Measurements from ENCODE around the gene CABLES1.

The CABLES1 gene

DNA sequence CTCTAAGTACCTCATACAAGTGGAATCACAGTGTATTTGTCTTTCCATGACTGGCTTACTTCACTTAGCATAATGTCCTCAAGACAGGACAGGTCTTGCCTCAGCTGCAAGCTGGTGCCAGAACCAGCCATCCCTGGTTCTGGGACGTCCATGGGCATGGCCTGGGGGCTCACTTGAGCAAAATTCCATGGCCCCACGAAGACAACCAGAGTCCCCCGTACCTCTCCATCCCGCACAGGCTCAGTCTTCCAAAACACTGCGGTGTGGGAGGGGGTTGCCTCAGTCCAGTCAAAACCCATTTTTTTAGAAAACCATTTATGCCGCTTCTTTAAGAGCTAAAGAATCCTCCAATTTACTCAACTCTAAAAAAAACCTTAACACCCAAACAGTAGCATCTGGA lies 21.7 kb upstream of the CABLES1 start:
- DNase-seq (ENCODE audit: low read depth in 2 of 2), result no peak

DNA sequence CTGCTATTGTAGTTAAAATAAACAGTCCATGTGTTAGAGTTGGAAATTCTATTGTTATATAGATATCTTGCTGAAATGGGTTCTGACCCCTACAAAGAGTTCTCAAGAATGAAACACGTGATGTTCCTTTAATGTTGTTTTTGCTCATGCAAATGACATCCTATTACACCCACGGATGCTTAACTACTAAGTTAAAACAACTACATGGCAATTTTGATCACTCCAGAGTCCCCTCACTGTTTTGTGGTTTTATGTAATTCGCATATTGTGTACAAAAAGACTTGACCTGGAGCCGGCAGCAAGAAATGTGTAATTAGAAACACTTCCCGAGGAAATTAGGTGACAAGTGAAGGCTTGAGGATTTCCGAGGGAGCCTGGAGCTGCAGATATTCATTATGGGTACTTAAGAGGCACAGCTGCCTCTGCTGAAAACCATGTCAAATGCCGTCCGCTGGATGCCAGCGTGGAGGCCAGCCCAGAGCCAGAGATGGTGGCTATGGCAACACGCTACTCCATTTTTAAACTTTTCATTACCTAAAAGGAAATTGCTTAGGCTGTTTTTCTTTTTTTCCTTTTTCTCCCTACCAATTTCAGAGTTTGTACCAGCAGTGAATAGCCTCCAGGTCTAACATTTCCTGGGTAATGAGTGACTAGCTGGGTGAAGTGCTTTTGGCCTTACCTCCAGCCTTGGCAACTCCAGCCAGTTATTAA lies 21.0 kb upstream of the CABLES1 start:
- DNase-seq (ENCODE audit: low read depth in 2 of 2), result no peak

DNA sequence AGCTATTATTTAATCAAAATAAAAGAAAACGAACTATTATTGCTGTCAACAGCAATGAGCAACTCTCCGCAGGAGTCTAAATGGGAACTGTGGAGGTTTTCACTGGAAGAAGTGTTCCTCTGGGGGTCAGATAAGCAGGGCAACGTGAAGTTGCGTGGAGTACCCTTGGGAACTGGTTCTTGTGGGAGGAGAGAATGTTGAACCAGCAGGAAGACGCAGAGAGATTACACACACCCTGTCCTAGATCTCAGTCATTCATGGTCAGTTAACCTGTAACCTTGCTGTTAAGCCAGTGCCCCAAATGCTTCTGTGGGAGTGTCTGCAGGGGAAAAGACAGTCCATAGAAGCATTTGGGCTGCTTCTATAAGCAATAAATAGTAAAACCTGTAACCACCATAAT lies 20.4 kb upstream of the CABLES1 start:
- no peak for DNase-seq (ENCODE audit: low read depth in 2 of 2)

DNA sequence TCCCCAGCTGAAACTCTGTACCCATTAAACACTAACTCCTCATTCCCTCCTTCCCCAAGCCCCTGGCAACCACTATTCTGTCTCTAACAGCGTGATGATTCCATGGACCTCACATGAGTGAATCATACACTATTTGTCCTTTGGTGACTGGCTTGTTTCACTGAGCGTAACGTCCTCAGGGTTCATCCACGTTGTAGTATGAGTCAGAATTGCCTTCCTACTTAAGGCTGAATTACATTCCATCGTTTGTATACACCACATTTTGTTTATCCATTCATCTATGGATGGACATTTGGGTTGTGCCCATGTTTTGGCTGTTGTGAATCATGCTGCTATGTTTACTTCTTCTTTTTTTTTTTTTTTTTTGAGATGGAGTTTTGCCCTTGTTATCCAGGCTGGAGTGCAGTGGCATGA lies 19.6 kb upstream of the CABLES1 start:
- DNase-seq (ENCODE audit: low read depth in 2 of 2), result no peak

DNA sequence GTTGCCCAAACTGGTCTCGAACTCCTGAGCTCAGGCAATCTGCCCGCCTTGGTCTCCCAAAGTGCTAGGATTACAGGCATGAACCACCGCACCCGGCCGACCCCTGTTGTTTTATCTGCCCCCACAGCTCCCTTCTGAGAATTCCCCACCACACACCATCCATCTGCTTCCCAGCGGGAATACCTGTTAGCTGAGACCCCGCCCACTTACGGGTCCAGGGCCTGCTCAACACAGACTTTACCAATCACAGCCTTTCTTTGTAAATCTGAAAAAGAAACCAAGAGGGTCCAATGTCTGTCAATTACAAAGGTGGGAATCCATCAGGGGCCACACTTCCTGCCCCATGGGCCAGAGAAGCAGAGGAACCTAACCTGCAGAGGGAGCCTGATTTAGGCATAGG lies 14.2 kb upstream of the CABLES1 start:
- DNase-seq (ENCODE audit: low read depth in 2 of 2), result no peak

DNA sequence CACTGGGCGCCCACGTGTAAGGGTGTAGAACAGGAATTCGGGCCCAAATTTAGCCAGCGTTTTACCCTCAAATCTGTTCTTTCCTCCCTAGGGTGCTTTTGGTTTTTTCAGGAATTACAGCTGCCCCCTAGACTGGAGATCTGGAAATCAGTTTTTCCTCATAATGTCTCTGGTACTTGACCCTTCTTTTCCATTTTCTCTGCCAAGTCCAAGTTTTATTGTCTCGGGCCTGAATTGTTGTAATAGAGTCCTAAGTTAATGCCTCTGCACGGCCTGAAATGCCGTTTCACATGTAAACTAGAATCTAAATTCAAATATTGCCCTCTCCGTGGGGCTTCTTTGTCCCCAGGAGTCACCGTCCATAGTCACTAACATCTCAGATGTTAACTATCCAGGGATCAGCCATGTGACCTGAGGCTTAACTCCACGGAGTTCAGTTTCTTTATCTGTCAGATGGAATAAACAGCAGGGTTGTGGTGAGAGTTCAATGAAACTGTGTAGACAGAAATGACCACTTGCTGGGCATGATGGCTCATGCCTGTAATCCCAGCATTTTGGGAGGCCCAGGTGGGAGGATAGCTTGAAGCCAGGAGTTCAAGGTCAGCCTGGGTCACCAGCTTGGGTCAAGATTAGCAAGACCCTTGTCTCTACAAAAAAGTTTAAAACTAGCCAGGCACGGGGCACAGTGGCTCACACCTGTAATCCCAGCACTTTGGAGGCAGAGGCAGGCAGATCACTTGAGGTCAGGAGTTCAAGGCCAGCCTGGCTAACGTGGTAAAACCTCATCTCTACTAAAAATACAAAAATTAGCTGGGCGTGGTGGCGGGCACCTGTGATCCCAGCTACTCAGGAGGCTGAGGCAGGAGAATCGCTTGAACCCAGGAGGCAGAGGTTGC lies 12.7 kb upstream of the CABLES1 start:
- no peak for DNase-seq (ENCODE audit: low read depth in 2 of 2)

DNA sequence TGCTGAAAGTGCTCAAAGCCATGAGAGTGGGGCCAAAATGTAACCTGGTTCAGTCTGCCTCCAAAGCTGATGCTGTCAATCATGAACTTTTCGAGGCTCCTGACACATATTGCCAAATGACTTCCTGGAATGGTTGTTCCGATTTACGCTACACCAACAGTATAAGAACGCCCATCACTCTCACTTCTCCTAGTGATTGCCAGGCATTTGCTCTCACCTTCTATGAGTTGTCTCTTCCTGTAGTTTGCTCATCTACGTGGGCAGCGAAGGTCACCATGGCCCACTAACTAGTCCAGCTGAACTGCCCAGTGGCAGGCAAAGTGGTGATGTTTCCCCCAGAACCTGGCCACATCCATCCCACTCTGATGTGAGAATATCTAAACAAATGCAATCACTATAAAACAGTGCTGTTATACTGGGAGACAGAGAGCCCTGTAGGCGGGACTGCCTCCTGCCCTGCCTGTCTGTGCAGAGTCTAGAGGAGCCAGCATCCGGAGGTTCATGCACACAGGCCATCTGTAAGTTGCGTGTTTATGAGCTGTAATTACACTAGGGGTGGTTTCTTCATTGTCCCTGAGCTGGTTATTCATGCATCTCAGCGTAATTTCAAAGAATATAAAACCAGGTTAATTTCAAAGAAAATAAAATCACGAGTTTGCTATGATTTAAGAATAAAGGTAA lies 8.8 kb upstream of the CABLES1 start:
- DNase-seq (ENCODE audit: low read depth in 2 of 2), result no peak

DNA sequence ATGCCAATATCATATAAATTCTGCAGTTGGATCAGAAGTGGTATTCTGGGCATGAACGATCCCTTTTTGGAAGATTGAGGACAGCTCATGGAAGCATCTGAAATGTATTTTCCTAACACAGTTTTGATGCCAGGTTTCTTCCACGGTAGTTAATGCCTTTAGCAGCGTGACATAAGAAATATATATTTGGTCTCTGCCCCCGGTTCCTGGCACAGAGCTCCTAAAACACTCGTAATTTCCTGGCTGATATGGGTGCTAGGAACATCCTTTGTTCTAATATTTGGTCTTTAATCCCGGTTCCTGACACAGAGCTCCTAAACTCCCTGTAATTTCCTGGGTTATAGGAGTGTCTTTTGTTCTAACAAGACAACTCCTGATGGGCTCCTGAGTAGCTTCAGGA lies 8.2 kb upstream of the CABLES1 start:
- DNase-seq (ENCODE audit: low read depth in 2 of 2), result no peak

DNA sequence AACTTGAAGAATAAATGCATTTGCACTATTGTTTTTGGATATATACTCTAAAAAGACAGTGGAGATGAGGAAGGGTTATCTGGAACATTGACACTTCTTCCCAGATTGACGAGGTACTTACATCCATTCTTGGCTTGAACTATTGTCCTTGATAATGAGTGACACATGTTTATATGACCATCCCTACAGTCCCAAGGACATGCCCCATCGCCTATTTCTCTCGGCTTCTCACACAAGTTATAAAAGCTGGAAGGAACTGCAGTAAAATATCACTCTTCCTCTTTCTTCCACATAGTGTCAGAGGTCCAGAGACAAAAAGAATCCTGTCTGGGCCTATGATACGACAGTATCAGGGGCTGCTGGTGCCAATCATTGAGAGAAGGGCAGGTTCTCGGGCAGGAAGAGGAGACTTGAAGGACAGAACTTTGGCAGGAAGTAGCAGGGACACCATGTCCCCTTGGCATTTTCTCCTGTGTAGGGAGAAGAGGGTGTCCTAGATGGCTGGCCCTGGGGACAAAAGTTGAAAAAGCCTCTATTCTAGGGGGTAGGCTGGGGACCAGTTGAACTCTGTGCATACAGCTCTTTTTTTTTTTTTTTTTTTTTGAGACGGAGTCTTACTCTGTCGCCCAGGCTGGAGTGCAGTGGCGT lies 5.8 kb upstream of the CABLES1 start:
- no peak for DNase-seq (ENCODE audit: low read depth in 2 of 2)

DNA sequence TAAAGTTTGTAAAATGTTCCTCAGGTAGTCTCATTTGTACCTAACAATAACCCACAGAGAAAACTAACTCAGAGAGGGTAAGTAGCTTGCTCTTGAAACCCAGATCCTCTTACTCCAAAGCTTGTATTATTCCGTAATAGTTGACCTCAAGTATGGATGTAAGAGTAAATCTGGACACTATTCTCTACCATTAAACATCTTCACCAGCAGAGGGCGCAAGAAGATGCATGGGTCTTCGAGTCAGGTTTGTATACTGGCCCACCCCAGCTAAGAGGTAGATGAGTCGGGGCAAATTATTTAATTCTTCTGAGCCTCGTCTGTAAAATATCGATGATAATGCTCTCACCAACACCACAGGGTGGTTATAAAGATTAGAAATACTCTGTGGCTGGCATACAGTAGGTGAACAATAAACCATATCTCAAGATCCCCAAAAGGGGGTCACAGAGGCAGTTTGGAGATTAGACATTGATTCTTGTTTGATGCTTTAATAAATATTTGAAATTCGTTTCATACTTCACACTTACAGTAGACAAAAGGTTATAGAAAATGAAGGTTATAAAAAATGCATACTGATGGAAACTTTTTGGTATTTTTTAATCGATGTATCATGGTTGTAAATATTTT lies 3.5 kb upstream of the CABLES1 start:
- DNase-seq (ENCODE audit: low read depth in 2 of 2), result peak; percentile 33 to 38

DNA sequence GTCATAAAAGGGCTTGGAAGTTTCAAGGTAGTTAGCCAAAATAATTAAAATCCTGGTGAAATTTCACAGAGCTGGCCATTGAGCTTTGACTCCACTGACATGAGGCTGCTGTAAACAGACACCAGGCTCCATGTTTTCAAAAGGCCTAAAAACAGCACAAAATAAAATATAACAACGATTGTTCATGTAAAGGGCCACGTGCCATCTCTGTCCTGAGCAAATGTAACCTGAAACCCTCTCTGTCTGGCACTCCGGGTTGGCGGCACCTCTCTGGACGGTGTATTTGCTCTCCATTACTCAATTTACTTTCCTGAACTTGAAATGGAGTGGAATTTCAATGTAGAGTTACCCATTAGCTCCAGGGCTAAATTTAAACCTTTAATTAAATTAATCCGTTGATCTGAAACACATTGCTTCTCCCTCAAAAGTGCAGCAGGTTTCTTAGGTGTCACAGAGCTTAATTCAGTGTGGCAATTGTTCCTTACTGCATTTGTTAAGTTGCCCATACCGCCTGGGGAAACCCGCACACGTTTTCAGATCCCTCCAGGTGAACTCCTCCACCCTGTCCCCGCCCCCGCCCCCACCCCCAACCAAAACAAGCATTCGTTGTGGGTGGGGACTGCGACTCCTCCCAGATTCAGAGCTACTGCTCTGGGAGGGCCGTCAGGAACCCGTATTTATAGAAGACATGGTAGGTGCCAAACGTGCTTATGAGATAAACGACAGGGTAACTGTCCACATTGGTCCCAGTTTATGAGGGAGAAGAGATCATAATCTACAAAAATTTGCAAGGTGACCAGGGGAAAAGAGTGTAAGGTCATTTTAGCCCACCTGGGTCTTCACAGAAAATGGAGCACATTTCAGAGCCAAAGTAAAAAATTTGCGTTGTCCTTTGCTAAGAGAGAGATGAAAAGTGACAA lies 1.2 kb upstream of the CABLES1 start:
- DNase-seq (ENCODE audit: low read depth in 2 of 2), result no peak

DNA sequence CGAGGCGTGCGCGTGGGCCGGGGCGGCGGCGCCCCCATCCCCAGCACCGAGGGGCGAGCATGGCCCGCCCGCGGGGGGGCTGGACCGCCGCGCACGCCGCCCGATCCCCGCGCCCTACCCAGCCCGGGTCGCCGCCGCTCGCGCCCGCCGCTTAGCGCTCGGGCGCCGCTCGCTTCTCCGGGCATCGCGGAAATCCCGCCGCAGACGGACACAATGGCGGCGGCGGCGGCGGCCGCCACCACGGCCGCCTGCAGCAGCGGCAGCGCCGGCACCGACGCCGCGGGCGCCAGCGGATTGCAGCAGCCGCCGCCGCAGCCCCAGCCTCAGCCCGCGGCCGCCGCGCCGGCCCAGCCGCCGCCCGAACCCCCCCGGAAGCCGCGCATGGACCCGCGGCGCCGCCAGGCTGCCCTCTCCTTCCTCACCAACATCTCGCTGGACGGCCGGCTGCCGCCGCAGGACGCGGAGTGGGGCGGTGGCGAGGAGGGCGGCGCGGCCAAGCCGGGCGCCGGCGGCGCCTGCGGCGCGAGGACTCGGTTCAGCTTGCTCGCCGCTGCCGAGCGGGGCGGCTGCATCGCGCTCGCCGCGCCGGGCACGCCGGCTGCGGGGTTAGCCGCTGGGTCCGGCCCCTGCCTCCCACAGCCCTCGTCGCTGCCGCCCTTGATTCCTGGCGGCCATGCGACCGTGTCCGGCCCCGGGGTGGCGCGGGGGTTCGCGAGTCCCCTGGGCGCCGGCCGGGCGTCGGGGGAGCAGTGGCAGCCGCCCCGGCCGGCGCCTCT lies 453 bp downstream of the CABLES1 start:
- no peak for DNase-seq (ENCODE audit: low read depth in 2 of 2)

DNA sequence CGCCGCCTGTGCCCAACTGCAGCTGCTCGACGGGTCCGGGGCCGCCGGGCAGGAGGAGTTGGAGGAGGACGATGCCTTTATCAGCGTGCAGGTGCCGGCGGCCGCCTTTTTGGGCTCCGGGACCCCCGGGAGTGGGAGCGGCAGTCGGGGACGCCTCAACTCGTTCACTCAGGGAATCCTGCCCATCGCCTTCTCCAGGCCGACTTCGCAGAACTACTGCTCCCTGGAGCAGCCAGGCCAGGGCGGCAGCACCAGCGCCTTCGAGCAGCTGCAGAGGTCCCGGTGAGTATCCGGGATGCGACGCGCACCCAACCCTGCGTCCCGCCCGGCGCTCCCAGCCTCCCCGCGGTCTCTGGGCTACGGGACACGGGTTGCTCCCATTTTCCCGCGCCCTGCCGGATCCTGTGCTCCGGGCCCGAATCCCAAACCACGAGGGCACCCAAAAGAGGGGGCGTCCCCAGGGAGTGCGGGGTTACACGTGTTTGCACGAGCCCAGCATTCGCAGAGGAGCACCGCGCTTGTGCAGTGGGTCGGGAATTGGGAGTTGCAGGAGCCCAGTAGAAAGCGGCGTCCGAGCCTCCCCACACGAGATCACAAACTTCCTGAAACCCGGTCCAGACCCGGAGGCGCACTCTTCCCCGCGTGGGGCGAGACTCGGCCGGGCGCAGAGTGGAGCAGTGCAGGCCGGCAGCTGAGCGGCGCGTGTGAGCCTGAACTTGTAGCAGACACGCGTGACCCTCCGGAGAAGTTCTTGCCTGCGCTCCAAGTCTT lies 1.2 kb downstream of the CABLES1 start:
- no peak for DNase-seq (ENCODE audit: low read depth in 2 of 2)

DNA sequence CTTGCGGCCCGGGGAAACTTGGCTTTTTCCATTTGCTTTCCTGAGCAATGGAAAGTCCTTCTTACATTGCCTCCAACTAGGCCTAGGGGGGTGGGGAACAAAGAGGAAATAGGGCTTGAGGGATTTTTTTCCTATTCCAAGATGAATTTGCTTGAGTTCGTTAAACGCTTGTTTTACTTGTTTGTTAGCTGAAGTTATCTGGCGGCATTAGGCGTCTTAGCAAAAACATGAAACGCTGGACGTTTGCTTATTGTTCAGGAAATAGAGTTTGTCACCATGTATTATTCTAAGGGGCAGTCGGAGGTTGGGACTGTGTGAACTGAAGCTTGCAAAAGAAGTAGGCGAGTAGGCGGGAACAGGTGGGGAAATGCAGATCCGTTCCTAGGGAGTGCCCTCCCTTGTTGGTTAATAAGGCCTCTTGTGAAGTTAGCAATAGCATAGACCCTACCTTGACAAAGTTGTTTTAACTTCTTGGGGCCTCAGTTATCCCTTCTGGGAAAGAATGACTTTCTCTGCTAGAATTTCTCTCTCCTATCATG lies 1.9 kb downstream of the CABLES1 start:
- DNase-seq (ENCODE audit: low read depth in 2 of 2), result no peak

DNA sequence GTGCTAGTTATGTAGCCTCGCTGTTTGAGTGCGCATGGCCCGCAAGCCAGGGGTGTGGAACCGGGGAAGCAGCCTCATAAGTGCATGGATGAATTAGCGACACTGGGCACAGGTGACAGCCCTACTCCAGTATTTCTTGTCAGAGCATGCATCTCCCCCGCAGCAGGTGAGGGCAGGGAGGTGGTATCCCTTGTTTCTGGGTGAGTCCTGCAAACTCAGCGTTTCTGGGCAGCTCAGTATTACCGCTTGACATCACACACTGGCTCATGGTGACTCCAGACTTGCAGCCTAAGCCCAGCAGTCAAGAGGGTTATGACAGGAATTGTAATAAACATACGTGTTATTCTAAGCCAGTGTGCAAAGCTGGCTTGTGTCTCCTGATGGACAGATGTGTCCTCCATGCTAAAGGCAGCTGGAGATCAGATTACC lies 2.5 kb downstream of the CABLES1 start:
- DNase-seq (ENCODE audit: low read depth in 2 of 2), result no peak

DNA sequence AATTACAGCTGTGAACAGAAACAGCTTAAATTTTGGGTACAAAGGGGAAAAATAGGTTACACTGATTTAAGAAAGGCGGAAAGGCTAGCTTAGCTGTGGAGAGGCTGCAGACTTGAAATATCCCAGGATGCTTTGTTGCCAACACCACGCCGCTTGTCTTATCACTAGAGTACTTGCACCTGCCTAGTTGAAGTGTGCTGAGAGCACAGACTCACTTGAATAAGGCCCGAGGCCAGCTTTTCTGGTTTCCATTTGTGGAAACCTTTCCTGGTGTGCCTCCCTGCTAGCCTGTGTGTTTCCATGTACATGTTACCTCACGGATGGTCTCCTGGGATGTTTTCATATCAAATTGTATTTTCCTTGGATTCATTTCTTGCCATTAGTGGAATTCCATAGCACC lies 3.2 kb downstream of the CABLES1 start:
- no peak for DNase-seq (ENCODE audit: low read depth in 2 of 2)

DNA sequence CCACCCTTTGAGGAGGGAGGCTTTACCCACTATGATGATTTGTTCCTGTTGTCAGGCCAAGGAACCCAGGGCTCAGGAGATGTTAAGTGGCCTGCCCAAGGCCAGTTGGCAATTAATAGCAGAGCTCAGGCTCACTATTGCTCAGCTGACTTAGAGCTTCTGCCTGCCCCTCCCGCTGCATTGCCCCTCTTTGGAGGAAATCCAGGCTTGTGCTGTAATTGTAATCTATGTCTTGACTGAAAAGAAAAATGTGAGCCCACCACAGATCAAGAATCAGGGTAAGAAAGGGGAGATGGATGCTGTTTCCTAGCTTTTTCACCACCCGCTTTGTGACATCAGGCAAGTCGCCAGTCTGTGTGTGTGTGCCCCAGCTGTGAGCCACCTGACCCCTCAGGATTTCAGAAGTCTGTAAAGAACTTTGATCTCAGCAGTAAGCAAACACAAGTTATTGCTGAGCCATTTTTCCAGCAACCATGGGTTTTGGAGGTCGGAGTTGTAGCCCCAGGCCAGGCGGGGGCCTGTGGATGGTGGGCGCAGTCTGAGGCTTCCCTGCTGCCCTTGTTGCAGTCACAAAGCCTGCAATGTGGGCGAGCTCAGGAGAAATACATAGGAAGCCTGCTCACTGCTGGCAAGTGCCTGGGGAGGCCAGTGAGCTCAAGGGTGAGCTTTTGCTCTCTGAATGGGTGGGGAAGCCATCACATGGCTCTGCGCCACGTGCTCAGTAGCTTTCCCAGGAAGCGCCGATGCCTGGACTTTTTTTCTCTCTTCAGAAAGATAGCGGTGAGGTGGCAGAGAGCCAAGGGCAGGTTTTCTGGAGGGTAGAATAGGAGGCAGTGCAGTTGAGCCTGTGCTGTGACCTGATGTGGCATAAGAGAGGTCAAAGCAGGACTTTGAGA lies 6.1 kb downstream of the CABLES1 start:
- DNase-seq (ENCODE audit: low read depth in 2 of 2), result no peak

Data from activated CD8-positive, alpha-beta memory T cell treated with anti-CD3 and anti-CD28 coated beads for 4 hours (primary cell).